ENCODE results near the gene KRTAP10-12.

DNA sequence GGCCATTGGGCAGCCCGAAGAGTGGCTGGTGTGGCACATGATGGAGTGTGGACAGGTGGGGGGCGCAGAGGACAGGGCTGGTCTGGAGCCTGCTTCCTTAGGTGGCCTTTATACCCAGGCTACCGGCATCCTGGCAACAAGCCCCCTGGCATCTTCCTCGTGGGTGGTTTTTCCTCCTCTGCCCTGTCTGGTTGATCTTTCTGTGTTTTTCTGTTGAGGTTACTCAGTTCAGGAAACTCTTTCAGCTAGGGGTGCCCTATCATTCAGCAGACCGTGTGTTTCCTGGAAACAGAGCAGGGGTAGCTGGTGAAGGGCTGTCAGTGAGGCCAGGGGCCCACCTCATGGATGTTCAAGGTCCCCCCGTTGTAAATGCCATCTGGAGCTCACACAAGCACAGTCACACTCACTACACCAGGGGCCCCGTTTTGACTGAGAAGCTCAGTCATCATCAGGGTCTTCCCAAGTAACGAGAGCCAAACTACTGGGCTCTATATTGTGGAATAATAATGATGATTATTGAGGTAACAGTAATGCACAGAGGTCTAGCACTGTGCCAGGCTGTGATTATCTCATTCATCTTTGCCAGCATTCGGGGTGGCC lies 42.3 kb upstream of the KRTAP10-12 start, which contains the start of gene KRTAP12-4:
- no peak for TF ChIP-seq POLR2A (IDR thresholded peaks at IDR 0.05; ENCODE audit: low read depth, low read length)
- TF ChIP-seq POLR2AphosphoS5 (IDR thresholded peaks at IDR 0.05; ENCODE audit: low read depth, low read length) = no peak
- TF ChIP-seq TAF1 (IDR thresholded peaks at IDR 0.05; ENCODE audit: borderline replicate concordance, low read depth, low read length) = no peak

Measured in GM12892 (cell line).